CD4-positive, alpha-beta T cell treated with Interleukin-15 for 4 hours (primary cell): Measurements from ENCODE around the gene COL9A2.
"Not testable (repeated sequence)": the region's sequence is repeated elsewhere in the genome, so short reads cannot be mapped to it uniquely, and the experiment has no call there.

Experiments
- DNase-seq: peaks from one replicate; pipeline ENCODE4 v3.0.0-alpha.2; 2020; ENCODE audit warnings: low spot score

COL9A2 gene

GRCh38 chr1:40316595-40317393 lies at the start of gene COL9A2:
Gene COL9A2, minus strand, starts transcription at chr1:40317286. Its CDS starts 89 bp downstream, at chr1:40317197.
- DNase-seq, result peak; percentile 56

GRCh38 chr1:40363721-40364120 lies 46.6 kb upstream of the COL9A2 start:
- no peak for DNase-seq

GRCh38 chr1:40362699-40363098 lies 45.6 kb upstream of the COL9A2 start:
- no peak for DNase-seq

GRCh38 chr1:40362199-40362598 lies 45.1 kb upstream of the COL9A2 start:
- no peak for DNase-seq

GRCh38 chr1:40361637-40362036 lies 44.6 kb upstream of the COL9A2 start:
- no peak for DNase-seq

- no peak for DNase-seq
Observed at GRCh38 chr1:40361201-40361600, 44.1 kb upstream of the COL9A2 start.

- DNase-seq, result no peak
Observed at GRCh38 chr1:40360631-40361030, 43.5 kb upstream of the COL9A2 start.

- DNase-seq, result no peak
Observed at GRCh38 chr1:40357625-40358024, 40.5 kb upstream of the COL9A2 start.

GRCh38 chr1:40353082-40353481 lies 36.0 kb upstream of the COL9A2 start:
- no peak for DNase-seq

- no peak for DNase-seq
Observed at GRCh38 chr1:40352126-40352525, 35.0 kb upstream of the COL9A2 start.

GRCh38 chr1:40351124-40351523 lies 34.0 kb upstream of the COL9A2 start:
- no peak for DNase-seq

- DNase-seq, result no peak
Observed at GRCh38 chr1:40350391-40350790, 33.3 kb upstream of the COL9A2 start.

GRCh38 chr1:40344597-40344996 lies 27.5 kb upstream of the COL9A2 start:
- no peak for DNase-seq

- not testable (repeated sequence) for DNase-seq
Observed at GRCh38 chr1:40342381-40342717, 25.3 kb upstream of the COL9A2 start.

- no peak for DNase-seq
Observed at GRCh38 chr1:40341491-40342380, 24.6 kb upstream of the COL9A2 start.

- DNase-seq, result no peak
Observed at GRCh38 chr1:40339420-40340323, 22.6 kb upstream of the COL9A2 start.

GRCh38 chr1:40338745-40339419 lies 21.8 kb upstream of the COL9A2 start:
- DNase-seq, result peak; percentile 92

- DNase-seq, result no peak
Observed at GRCh38 chr1:40337443-40337842, 20.4 kb upstream of the COL9A2 start.

- DNase-seq, result no peak
Observed at GRCh38 chr1:40332695-40333094, 15.6 kb upstream of the COL9A2 start.

- DNase-seq, result not testable (repeated sequence)
Observed at GRCh38 chr1:40331403-40331802, 14.3 kb upstream of the COL9A2 start.

GRCh38 chr1:40318970-40319621 lies 2.0 kb upstream of the COL9A2 start:
- DNase-seq, result no peak
